Spleen (tissue), 11 donors: ENCODE data around the gene SEMA3G. TPM values are rescaled to one million over a fixed set of nuclear protein-coding genes. Genes with fewer than 3 reads are reported as not detected.

Experiments used
- DNase-seq: peaks from one replicate; pipeline ENCODE4 v3.0.0-alpha.2; 2020
- H3K27ac ChIP-seq, 8 donors: fragments of 200-600 bp; sonication (generic) in 7 of 8; 1 replicate in 4 of 8; 2 replicates in 4 of 8; pipeline versions ENCODE4 v1.5.0 to v1.8.0; 2016 to 2021; ENCODE audit warnings: inconsistent platforms in 4 of 8, mild to moderate bottlenecking in 4 of 8, moderate library complexity in 1 of 8
- H3K27me3 ChIP-seq, 7 donors: fragments of 200-600 bp; sonication (generic) in 6 of 7; replicated peaks in 1 of 7; 1 replicate in 4 of 7; 2 replicates in 3 of 7; pipeline versions ENCODE4 v1.5.0 to v1.8.0; 2016 to 2021; ENCODE audit warnings: inconsistent platforms in 3 of 7, mild to moderate bottlenecking in 1 of 7
- H3K36me3 ChIP-seq, 6 donors: fragments of 200-600 bp; sonication (generic) in 5 of 6; 1 replicate in 4 of 6; 2 replicates in 2 of 6; pipeline versions ENCODE4 v1.5.0 to v1.8.0; 2016 to 2021; ENCODE audit warnings: inconsistent platforms in 2 of 6
- H3K4me1 ChIP-seq, 6 donors: fragments of 200-600 bp; sonication (generic) in 5 of 6; 1 replicate in 3 of 6; 2 replicates in 3 of 6; pipeline versions ENCODE4 v1.5.0 to v1.8.0; 2016 to 2021; ENCODE audit warnings: inconsistent platforms in 3 of 6
- H3K4me3 ChIP-seq, 8 donors: fragments of 200-600 bp; sonication (generic) in 7 of 8; 1 replicate in 4 of 8; 2 replicates in 4 of 8; pipeline versions ENCODE4 v1.5.0 to v1.8.0; 2016 to 2021; ENCODE audit warnings: inconsistent platforms in 4 of 8, mild to moderate bottlenecking in 4 of 8, moderate library complexity in 2 of 8
- H3K9me3 ChIP-seq, 8 donors: fragments of 200-600 bp; sonication (generic) in 7 of 8; 1 replicate in 4 of 8; 2 replicates in 4 of 8; pipeline versions ENCODE4 v1.5.0 to v1.8.0; 2016 to 2021; ENCODE audit warnings: inconsistent platforms in 4 of 8
- CTCF ChIP-seq, 11 experiments: fragments of 200-600 bp in 7 of 11; fragments of 450-650 bp in 4 of 11; sonication (generic) in 4 of 11; IDR thresholded peaks in 8 of 11; conservative IDR thresholded peaks in 3 of 11; 1 replicate in 7 of 11; 2 replicates in 4 of 11; pipeline versions ENCODE4 v1.4.0 to v1.8.0; 2016 to 2021; ENCODE audit warnings: antibody characterized with exemption in 11 of 11, inconsistent platforms in 4 of 11, mild to moderate bottlenecking in 1 of 11
- POLR2A ChIP-seq, 3 donors: fragments of 450-650 bp; IDR thresholded peaks; one replicate each; pipeline ENCODE4 v1.5.1; 2017; ENCODE audit warnings: antibody characterized with exemption in 3 of 3, mild to moderate bottlenecking in 1 of 3
- POLR2AphosphoS5 ChIP-seq, 3 donors: sonication (generic); formaldehyde crosslinking; IDR thresholded peaks; one replicate each; pipeline ENCODE4 v1.5.1; 2017; ENCODE audit warnings: antibody characterized with exemption in 3 of 3
- WGBS, 5 donors: extraction: QIAGEN DNeasy Blood & Tissue Kit in 3 of 5; methylation state at CpG; one replicate each; pipeline versions ENCODE4 v1.1.5 to v1.1.7; 2013 to 2018; 5-methylcytosine and 5-hydroxymethylcytosine counted together
- intact Hi-C: fragments of 100-400 bp; cut with DNase I; formaldehyde crosslinking; loops from one replicate; pipeline ENCODE4 v1.15.0; 2023; ENCODE audit warnings: low total_unique reads
- polyA plus RNA-seq, 3 donors: library from polyadenylated mRNA; stranded (reverse); fragments of 200-250 nt; gene quantifications; one replicate each; pipeline ENCODE4 v1.2.1, GENCODE V29; 2013
- total RNA-seq, 7 donors: library from RNA; depleted of rRNA in 3 of 7; stranded (reverse); fragments of >200 nt in 3 of 7; fragmentation: NEBNext Ultra II Directional in 4 of 7; extraction: Animal tissue kit (Norgen Biotek cat#: 25700) in 4 of 7; gene quantifications; one replicate each; pipeline versions ENCODE4 v1.1.0 to v1.2.1, GENCODE V29; 2016 to 2021
- donor health status: healthy with polysubstance abuse.
- donor health status: DM: no; HTN: no; CAD: no; lungs with moderate emphysema.
- donor health status: DM: no; HTN: no; CAD: no.
- donor health status: Bipolar disorder and iron deficiency.
- donor health status: healthy.
- donor health status: DM: no; HTN: no; CAD: no.
- donor health status: DM: yes; HTN: yes; CAD: no.

SEMA3G gene
- total and polyA plus RNA-seq, 10 donors, result 1.0 to 20.2 (median 9.5) TPM

- Histone ChIP-seq H3K27ac (no peak overlapping the region), H3K4me1 (peaks cover 0 to 40% (median 12%) of the 10 kb centered on the region in 6 donors), H3K27me3 (no peaks in the 10 kb centered on the region), H3K9me3 (no peaks in the 10 kb centered on the region), H3K4me3 (no peak overlapping the region), H3K36me3 (peaks cover 0 to 99% (median 81%) of the 10 kb centered on the region in 6 donors)
- DNase-seq, result no peak
- WGBS, 5 donors, result 90 to 95% (median 93%) methylated on average over 23 of the region's 23 CpGs
- intact Hi-C loops, result no loop called here
- TF ChIP-seq CTCF (IDR thresholded peaks at IDR 0.05 in 8 of 11, conservative IDR thresholded peaks at IDR 0.05 in 3 of 11) (peak in 3 of 11 experiments; percentile 21 to 41 (median 32)), POLR2AphosphoS5 (IDR thresholded peaks at IDR 0.05) (peak in 2 of 3 donors; percentile 8 to 25), POLR2A (IDR thresholded peaks at IDR 0.05) (no peak)
These were observed 37.1 kb upstream of the SEMA3G start for GRCh38 chr3:52481819-52482521.

GRCh38 chr3:52480768-52481715, 36.1 kb upstream of the SEMA3G start:
- Histone ChIP-seq H3K4me3 (no peak overlapping the region), H3K27me3 (no peaks in the 10 kb centered on the region), H3K4me1 (peaks cover 0 to 44% (median 12%) of the 10 kb centered on the region in 6 donors), H3K27ac (no peak overlapping the region), H3K36me3 (peaks cover 0 to 99% (median 81%) of the 10 kb centered on the region in 6 donors), H3K9me3 (no peaks in the 10 kb centered on the region)
- WGBS, 5 donors, result 84 to 96% (median 92%) methylated on average over 26 to 27 of the region's 27 CpGs
- intact Hi-C loops, result no loop called here
- no peak for TF ChIP-seq POLR2A (IDR thresholded peaks at IDR 0.05)
- no peak for TF ChIP-seq POLR2AphosphoS5 (IDR thresholded peaks at IDR 0.05)
- TF ChIP-seq CTCF (IDR thresholded peaks at IDR 0.05 in 8 of 11, conservative IDR thresholded peaks at IDR 0.05 in 3 of 11), result no peak
- DNase-seq, result no peak

GRCh38 chr3:52479877-52480575, 35.1 kb upstream of the SEMA3G start:
- H3K4me1 ChIP-seq, result peaks cover 0 to 47% (median 9%) of the 10 kb centered on the region in 6 donors
- no peak overlapping the region for H3K27ac ChIP-seq
- WGBS, 5 donors, result 67 to 83% (median 76%) methylated on average over 13 to 16 of the region's 16 CpGs
- intact Hi-C loops, result no loop called here
- peaks cover 0 to 99% (median 86%) of the 10 kb centered on the region in 6 donors for H3K36me3 ChIP-seq
- DNase-seq, result no peak
- no peaks in the 10 kb centered on the region for H3K9me3 ChIP-seq
- TF ChIP-seq CTCF (IDR thresholded peaks at IDR 0.05 in 8 of 11, conservative IDR thresholded peaks at IDR 0.05 in 3 of 11) (no peak), POLR2AphosphoS5 (IDR thresholded peaks at IDR 0.05) (peak in 1 of 3 donors; percentile 29)
- no peaks in the 10 kb centered on the region for H3K27me3 ChIP-seq
- H3K4me3 ChIP-seq, result no peak overlapping the region
